Esophagus squamous epithelium (tissue), 5 donors: ENCODE measurements around the gene MAP7D3. TPM values are rescaled to one million over a fixed set of nuclear protein-coding genes. Genes with fewer than 3 reads are reported as not detected.
"Not testable (repeated sequence)": the region's sequence is repeated elsewhere in the genome, so short reads cannot be mapped to it uniquely, and the experiment has no call there.

Experiments
- DNase-seq: peaks from one replicate; lab custom pipeline; 2025; lab: John Stamatoyannopoulos, UW
- H3K27ac ChIP-seq, 4 donors: fragments of 200-600 bp; sonication (generic); one replicate each; pipeline ENCODE4 v1.5.1; 2016 to 2019; ENCODE audit warnings: mild to moderate bottlenecking in 1 of 4
- H3K27me3 ChIP-seq, 4 donors: fragments of 200-600 bp; sonication (generic); 1 replicate in 3 of 4; 2 replicates in 1 of 4; pipeline versions ENCODE4 v1.5.1 to v1.6.0; 2017 to 2021; ENCODE audit warnings: antibody characterized with exemption in 1 of 4
- H3K36me3 ChIP-seq, 3 donors: fragments of 200-600 bp; sonication (generic); one replicate each; pipeline ENCODE4 v1.5.1; 2016 to 2019
- H3K4me1 ChIP-seq, 3 donors: fragments of 200-600 bp; sonication (generic); one replicate each; pipeline ENCODE4 v1.5.1; 2017 to 2019
- H3K4me3 ChIP-seq, 4 donors: fragments of 200-600 bp; sonication (generic); 1 replicate in 3 of 4; 2 replicates in 1 of 4; pipeline ENCODE4 v1.5.1; 2016 to 2019; ENCODE audit warnings: mild to moderate bottlenecking in 2 of 4, moderate library complexity in 1 of 4
- H3K9me3 ChIP-seq, 3 donors: fragments of 200-600 bp; sonication (generic); one replicate each; pipeline ENCODE4 v1.5.1; 2016 to 2019
- CTCF ChIP-seq, 6 experiments: fragments of 450-650 bp in 4 of 6; fragments of 200-600 bp in 2 of 6; sonication (generic) in 2 of 6; IDR thresholded peaks; one replicate each; pipeline ENCODE4 v1.5.1; 2016 to 2019; ENCODE audit warnings: antibody characterized with exemption in 6 of 6, mild to moderate bottlenecking in 4 of 6, moderate library complexity in 4 of 6
- POLR2A ChIP-seq, 4 donors: fragments of 450-650 bp; IDR thresholded peaks; one replicate each; pipeline ENCODE4 v1.6.1; 2017; ENCODE audit warnings: antibody characterized with exemption in 4 of 4, mild to moderate bottlenecking in 4 of 4, moderate library complexity in 3 of 4
- WGBS, 2 donors: methylation state at CpG; one replicate each; pipeline ENCODE4 v1.1.5; 2018; 5-methylcytosine and 5-hydroxymethylcytosine counted together
- intact Hi-C: fragments of 100-400 bp; cut with DNase I; formaldehyde crosslinking; loops from one replicate; pipeline ENCODE4 v1.15.0; 2022
- total RNA-seq, 4 donors: library from RNA; depleted of rRNA; stranded (reverse); fragments of >200 nt; gene quantifications; one replicate each; pipeline ENCODE4 v1.1.0, GENCODE V29; 2016
- donor health status: DM: yes; HTN: yes; CAD: no.

Gene MAP7D3
- total RNA-seq, result 10 to 100 TPM in 1 of 4 donors, 1 to 10 TPM in 3; 1.3 to 11.8 (median 6.4) TPM

GRCh38 chrX:136251041-136251991 is at the start of gene MAP7D3:
MAP7D3 (minus strand) TSS chrX:136251400; CDS start chrX:136251358, 42 bp downstream.
- DNase-seq, result no peak
- intact Hi-C loops, result no loop called here
- Histone ChIP-seq H3K27me3 (no peaks in the 10 kb centered on the region), H3K36me3 (no peaks in the 10 kb centered on the region), H3K27ac (peak within 1 kb of the TSS; percentile 64 to 86 (median 81)), H3K4me3 (peak within 1 kb of the TSS; percentile 51 to 77 (median 71)), H3K9me3 (no peaks in the 10 kb centered on the region), H3K4me1 (peaks cover 0 to 8% (median 0%) of the 10 kb centered on the region in 3 donors)
- TF ChIP-seq POLR2A (IDR thresholded peaks at IDR 0.05) (peak in 1 of 4 donors; percentile 52), CTCF (IDR thresholded peaks at IDR 0.05) (no peak)
- 37% methylated on average over 7 of the region's 73 CpGs; no CpG with 5 or more reads in 1 of the 2 donors for WGBS, 2 donors

GRCh38 chrX:136300721-136301120 is 49.5 kb upstream of the MAP7D3 start, which contains the start of gene ADGRG4:
ADGRG4 (plus strand) TSS chrX:136300963; CDS start chrX:136308778, 7,815 bp downstream.
- H3K36me3 ChIP-seq, H3K9me3 ChIP-seq, H3K27ac ChIP-seq, H3K4me3 ChIP-seq, H3K27me3 ChIP-seq, intact Hi-C loops, H3K4me1 ChIP-seq, DNase-seq: not testable (repeated sequence)
- 84 to 90% methylated on average over 3 to 4 of the region's 4 CpGs for WGBS, 2 donors

- 85 to 89% methylated on average over 5 to 8 of the region's 8 CpGs for WGBS, 2 donors
- Histone ChIP-seq H3K36me3 (no peaks in the 10 kb centered on the region), H3K4me1 (peaks cover 0 to 11% (median 0%) of the 10 kb centered on the region in 3 donors), H3K27ac (no peak overlapping the region), H3K9me3 (no peaks in the 10 kb centered on the region), H3K27me3 (no peaks in the 10 kb centered on the region), H3K4me3 (no peak overlapping the region)
- intact Hi-C loops, result no loop called here
- no peak for DNase-seq
- TF ChIP-seq POLR2A (IDR thresholded peaks at IDR 0.05) (no peak), CTCF (IDR thresholded peaks at IDR 0.05) (no peak)
Measured at GRCh38 chrX:136295380-136295779, 44.2 kb upstream of the MAP7D3 start.

- no peak for TF ChIP-seq CTCF (IDR thresholded peaks at IDR 0.05)
- TF ChIP-seq POLR2A (IDR thresholded peaks at IDR 0.05), result no peak
- Histone ChIP-seq H3K9me3 (no peaks in the 10 kb centered on the region), H3K4me3 (no peak overlapping the region), H3K36me3 (no peaks in the 10 kb centered on the region), H3K4me1 (peaks cover 0 to 11% (median 0%) of the 10 kb centered on the region in 3 donors), H3K27ac (no peak overlapping the region), H3K27me3 (no peaks in the 10 kb centered on the region)
- intact Hi-C loops, result no loop called here
- 33 to 90% methylated on average over 2 of the region's 2 CpGs for WGBS, 2 donors
- DNase-seq, result no peak
Measured at GRCh38 chrX:136292656-136293055, 41.5 kb upstream of the MAP7D3 start.

- 17 to 46% methylated on average over 1 to 2 of the region's 2 CpGs for WGBS, 2 donors
- intact Hi-C loops, result no loop called here
- H3K4me1 ChIP-seq, result peaks cover 0 to 11% (median 0%) of the 10 kb centered on the region in 3 donors
- no peaks in the 10 kb centered on the region for H3K9me3 ChIP-seq
- H3K27me3 ChIP-seq, result no peaks in the 10 kb centered on the region
- H3K4me3 ChIP-seq, result no peak overlapping the region
- no peaks in the 10 kb centered on the region for H3K36me3 ChIP-seq
- TF ChIP-seq CTCF (IDR thresholded peaks at IDR 0.05), result no peak
- TF ChIP-seq POLR2A (IDR thresholded peaks at IDR 0.05), result no peak
- no peak overlapping the region for H3K27ac ChIP-seq
- no peak for DNase-seq
Measured at GRCh38 chrX:136291824-136292223, 40.6 kb upstream of the MAP7D3 start.

- H3K27ac ChIP-seq, intact Hi-C loops, H3K9me3 ChIP-seq, H3K27me3 ChIP-seq, H3K4me1 ChIP-seq, DNase-seq, H3K4me3 ChIP-seq, H3K36me3 ChIP-seq: not testable (repeated sequence)
- WGBS, 2 donors, result 76 to 96% methylated on average over 5 of the region's 5 CpGs
Measured at GRCh38 chrX:136286375-136286774, 35.2 kb upstream of the MAP7D3 start.
